ENCODE data around the gene C3orf52. TPM values are rescaled to one million over a fixed set of nuclear protein-coding genes. Genes with fewer than 3 reads are reported as not detected.

Gene C3orf52
- total and polyA plus RNA-seq, 10 of the 15 experiments (the other 5 are each of a cell fraction or from before 2014, with no cell fraction given), result 0.15 to 1.9 (median 0.73) TPM

GRCh38 chr3:112074006-112074405, 12.2 kb upstream of the C3orf52 start:
- no TSS peak for BruUV-seq (replicated peaks)
- TF ChIP-seq MEF2A (IDR thresholded peaks at IDR 0.05; ENCODE audit: insufficient read depth, low read depth, low read length) (no peak), ZNF687 (IDR thresholded peaks at IDR 0.05) (no peak), CBX3 (IDR thresholded peaks at IDR 0.05; ENCODE audit: borderline replicate concordance, low read depth) (no peak), SREBF2 (IDR thresholded peaks at IDR 0.05; ENCODE audit: low read length) (no peak), NKRF (conservative IDR thresholded peaks at IDR 0.05) (no peak), HCFC1 (IDR thresholded peaks at IDR 0.05; ENCODE audit: low read length) (no peak), FOS (IDR thresholded peaks at IDR 0.05; ENCODE audit: borderline replicate concordance, extremely low read depth, insufficient read length) (no peak), CREB1 (IDR thresholded peaks at IDR 0.05; ENCODE audit: low read depth) (no peak), MLLT1 (IDR thresholded peaks at IDR 0.05) (no peak), ATF3 (IDR thresholded peaks at IDR 0.05; ENCODE audit: borderline replicate concordance, extremely low read depth, low read depth, low read length) (no peak), FOXK2 (IDR thresholded peaks at IDR 0.05) (no peak), STAT1 (conservative IDR thresholded peaks at IDR 0.05) (no peak), EZH2 (IDR thresholded peaks at IDR 0.05; ENCODE audit: borderline replicate concordance, control insufficient read depth, low read depth, low read length) (no peak), BCLAF1 (IDR thresholded peaks at IDR 0.05) (no peak), ZNF622 (IDR thresholded peaks at IDR 0.05) (no peak)

More at GRCh38 chr3:112074006-112074405, 12.2 kb upstream of the C3orf52 start:
- Histone ChIP-seq H4K20me1 (ENCODE audit: control insufficient read depth, insufficient read depth) (no peaks in the 10 kb centered on the region), H3K79me2 (ENCODE audit: control insufficient read depth, insufficient read depth, low read length) (no peaks in the 10 kb centered on the region), H3K9ac (ENCODE audit: control insufficient read depth, insufficient read depth, low read length) (no peak overlapping the region), H3K27me3 (replicated peaks in 1 of 2; ENCODE audit: control insufficient read depth in 2 of 2, insufficient read depth in 2 of 2, low read length in 1 of 2) (no peaks in the 10 kb centered on the region), H3K4me1 (ENCODE audit: control insufficient read depth, insufficient read depth, low read length) (peaks cover 4% of the 10 kb centered on the region; the same call in 1 of the 2 replicates), H2AFZ (ENCODE audit: control insufficient read depth, low read depth, low read length) (no peak overlapping the region), H3K36me3 (ENCODE audit: control insufficient read depth in 2 of 2, insufficient read depth in 2 of 2, low read length in 1 of 2) (no peaks in the 10 kb centered on the region), H3K27ac (ENCODE audit: control insufficient read depth, insufficient read depth) (no peak overlapping the region), H3K9me3 (replicated peaks; ENCODE audit: control insufficient read depth, insufficient read depth, low read length) (no peaks in the 10 kb centered on the region), H3K4me3 (no peak overlapping the region), H3K4me2 (ENCODE audit: control insufficient read depth, insufficient read depth) (no peak overlapping the region)
- in situ Hi-C loops (cut with MboI) (no loop called here), intact Hi-C loops (cut with micrococcal nuclease; ENCODE audit: unreplicated experiment) (no loop called here)
- WGBS (ENCODE audit: insufficient coverage, insufficient replicate concordance, low lambda C conversion rate, missing lambda C conversion rate), result 13% methylated on average over 2 of the region's 2 CpGs
- ChIA-PET CTCF (no interaction called here), SMC1A (ENCODE audit: uncharacterized antibody, unreplicated experiment) (no interaction called here), POLR2A (no interaction called here), RAD21 (ENCODE audit: unreplicated experiment) (no interaction called here)
- FAIRE-seq (no peak), DNase-seq (ENCODE audit: low read depth, low spot score) (no peak), ATAC-seq (no peak)
